IPS-NIHi11 (cell line): ENCODE measurements around the gene PTDSS2.
"Not testable (repeated sequence)": the region's sequence is repeated elsewhere in the genome, so short reads cannot be mapped to it uniquely, and the experiment has no call there.

Experiments
- DNase-seq: peaks from one replicate; pipeline ENCODE4 v3.0.0; 2012; ENCODE audit warnings: mixed read lengths, low spot score

Gene PTDSS2

GRCh38 chr11:450809-451451 is 851 bp downstream of the PTDSS2 start:
- peak; percentile 59 for DNase-seq

DNA sequence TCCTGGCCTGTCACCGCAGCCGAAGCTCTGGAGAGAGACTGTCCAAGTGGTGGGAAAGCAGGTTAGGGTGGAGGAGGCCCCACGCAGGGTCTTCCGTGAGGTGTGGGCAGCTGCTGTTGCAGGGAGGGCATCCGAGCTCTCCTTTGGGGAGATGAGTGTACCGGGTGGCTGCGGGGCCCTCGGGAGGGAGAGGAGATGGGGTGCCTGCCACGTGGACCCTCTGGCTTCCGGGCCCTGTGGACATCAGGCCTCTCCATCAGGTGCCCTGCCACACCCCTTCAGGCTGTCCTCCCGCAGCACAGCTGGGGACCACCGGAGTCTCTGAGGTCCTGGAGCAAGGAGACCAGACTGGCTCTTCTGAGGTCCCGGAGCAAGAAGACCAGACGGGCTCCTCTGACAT is 1.7 kb downstream of the PTDSS2 start:
- no peak for DNase-seq

- DNase-seq: no peak
Measured at GRCh38 chr11:452203-452744, 2.2 kb downstream of the PTDSS2 start.

- DNase-seq: no peak
Measured at GRCh38 chr11:452916-453527, 2.9 kb downstream of the PTDSS2 start.

GRCh38 chr11:453564-453963 is 3.5 kb downstream of the PTDSS2 start:
- no peak for DNase-seq

- DNase-seq: no peak
Measured at GRCh38 chr11:454043-454442, 4.0 kb downstream of the PTDSS2 start.

GRCh38 chr11:454801-455565 is 4.9 kb downstream of the PTDSS2 start:
- DNase-seq: no peak

- no peak for DNase-seq
Measured at GRCh38 chr11:455566-456147, 5.6 kb downstream of the PTDSS2 start.

DNA sequence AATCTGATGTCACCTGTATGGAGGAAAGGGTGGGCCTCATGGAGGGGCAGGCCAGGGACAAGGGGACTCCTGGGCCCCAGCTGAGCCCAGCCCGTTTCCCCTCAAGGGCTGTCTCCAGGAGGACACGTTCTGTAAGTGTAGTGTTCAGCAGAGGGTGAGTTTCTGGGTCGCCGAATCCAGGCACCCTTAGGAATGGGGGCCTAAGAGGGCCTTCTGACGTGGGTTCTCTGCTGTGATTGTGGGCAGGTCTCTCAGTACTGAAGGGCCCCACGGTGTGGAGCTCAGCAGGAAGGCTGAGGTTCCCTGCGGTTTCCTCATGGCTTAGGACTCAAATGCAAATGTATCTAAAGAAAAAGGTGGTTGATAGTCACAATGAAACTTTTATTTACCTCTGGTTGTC is 6.5 kb downstream of the PTDSS2 start:
- peak; percentile 14 for DNase-seq

GRCh38 chr11:457111-457760 is 7.2 kb downstream of the PTDSS2 start:
- peak; percentile 10 for DNase-seq

DNA sequence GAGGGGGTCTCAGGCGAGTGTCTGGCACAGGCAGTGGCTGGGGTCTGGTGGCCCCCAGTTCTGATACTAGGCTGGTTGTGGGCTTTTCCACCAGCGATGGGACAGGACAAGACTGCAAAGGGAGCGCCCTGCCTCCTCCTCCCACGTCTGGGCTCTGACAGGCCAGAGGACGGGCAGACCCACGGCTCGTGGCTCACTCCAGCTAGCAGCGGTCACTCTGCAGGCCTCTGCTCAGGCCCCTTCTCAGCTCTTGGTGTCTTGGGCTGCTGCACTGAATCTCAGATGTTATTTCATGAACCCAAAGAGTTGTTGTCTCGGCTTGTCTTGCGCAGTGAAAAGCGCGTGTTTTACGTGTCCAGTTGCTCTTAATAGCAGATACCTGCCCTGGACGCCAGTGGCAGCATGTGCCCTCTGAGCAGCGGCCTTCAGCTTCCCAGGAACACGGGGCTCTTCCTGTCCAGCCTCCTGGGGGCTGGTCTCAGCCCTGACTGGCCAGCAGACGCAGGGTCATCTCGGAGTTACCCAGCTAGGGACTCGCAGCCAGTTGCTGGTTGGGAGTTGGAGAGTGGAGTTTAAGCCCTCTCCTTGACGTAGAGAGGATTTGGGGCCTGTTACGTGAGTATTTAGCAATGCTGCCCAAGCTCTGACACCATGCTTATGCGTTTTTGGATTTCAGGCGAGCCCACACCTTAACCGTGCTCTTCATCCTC is 9.6 kb downstream of the PTDSS2 start:
- no peak for DNase-seq

- DNase-seq: no peak
Measured at GRCh38 chr11:460331-461199, 10.5 kb downstream of the PTDSS2 start.

GRCh38 chr11:461626-462025 is 11.5 kb downstream of the PTDSS2 start:
- DNase-seq: no peak

DNA sequence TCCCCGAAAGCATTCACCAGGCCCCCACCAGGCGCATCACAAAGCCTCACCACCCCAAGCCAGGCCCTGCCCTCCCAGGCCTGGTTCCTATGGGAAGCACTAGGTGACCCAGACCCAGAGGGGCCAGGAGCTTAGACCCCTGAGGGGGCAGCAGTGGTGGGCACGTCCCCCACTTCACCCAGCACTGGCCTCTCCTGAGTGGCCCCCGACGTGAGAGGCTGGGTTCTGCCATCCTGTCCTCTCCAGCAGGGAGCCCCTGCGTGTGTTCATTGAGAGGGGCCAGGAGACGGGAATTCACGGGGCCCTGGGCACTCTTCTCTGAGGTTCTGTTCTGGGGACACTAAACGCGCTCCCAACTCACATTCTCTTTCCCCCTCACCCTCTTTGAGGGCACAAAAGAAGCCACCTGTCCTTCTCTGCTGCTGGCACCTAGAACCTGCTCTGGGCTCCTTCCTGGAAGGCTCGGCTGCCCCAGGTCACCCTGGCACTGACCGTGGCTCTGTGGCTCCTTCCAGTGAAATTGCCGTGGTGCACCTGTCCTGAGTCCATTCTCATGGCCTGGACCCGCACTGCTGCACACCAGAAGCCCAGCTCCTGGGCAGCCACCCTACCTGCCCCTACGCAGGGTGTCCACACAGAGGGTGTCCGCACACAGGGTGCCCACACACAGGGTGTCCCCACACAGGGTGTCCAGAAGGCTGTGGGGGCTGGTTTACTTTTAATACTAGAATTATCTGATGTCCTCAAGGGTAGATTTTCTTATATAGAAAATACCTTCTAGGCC is 12.2 kb downstream of the PTDSS2 start:
- no peak for DNase-seq

DNA sequence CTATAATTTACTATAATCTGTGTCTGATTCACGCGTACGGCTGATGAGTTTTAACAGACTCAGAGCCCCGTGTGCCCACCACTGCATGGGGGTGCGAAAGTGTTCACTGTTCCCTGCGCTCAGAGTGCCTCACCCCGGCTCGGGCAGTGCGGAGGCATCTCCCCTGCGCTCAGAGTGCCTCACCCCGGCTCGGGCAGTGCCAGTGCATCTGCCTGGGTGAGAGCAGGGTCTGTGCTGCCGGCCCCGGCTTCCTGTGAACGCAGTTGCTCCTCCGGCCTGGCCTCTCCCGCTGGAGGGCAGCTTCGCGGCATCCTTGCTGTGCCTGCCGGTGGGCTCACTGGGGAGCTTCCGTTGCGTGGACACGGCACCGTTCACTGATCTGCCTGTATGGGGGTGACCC is 14.2 kb downstream of the PTDSS2 start:
- DNase-seq: no peak

GRCh38 chr11:465896-466530 is 15.9 kb downstream of the PTDSS2 start:
- DNase-seq: no peak

GRCh38 chr11:468036-468435 is 18.0 kb downstream of the PTDSS2 start:
- no peak for DNase-seq

DNA sequence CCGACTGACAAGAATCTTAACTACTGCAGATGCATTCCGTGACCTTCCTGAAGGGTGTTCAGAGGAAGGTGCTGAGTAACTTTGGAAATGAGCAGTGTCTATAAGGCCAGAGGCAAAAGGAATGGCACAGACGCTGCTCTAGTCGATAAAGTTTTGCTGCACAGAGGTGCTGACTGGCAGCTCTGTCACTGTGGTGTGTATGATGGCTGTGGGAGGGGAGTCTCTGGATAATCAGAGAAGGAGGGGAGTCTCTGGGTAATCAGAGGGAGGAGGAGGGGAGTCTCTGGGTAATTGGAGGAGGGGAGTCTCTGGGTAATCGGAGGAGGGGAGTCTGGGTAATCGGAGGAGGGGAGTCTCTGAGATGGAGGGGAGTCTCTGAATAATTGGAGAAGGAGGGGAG is 18.4 kb downstream of the PTDSS2 start:
- no peak for DNase-seq

DNA sequence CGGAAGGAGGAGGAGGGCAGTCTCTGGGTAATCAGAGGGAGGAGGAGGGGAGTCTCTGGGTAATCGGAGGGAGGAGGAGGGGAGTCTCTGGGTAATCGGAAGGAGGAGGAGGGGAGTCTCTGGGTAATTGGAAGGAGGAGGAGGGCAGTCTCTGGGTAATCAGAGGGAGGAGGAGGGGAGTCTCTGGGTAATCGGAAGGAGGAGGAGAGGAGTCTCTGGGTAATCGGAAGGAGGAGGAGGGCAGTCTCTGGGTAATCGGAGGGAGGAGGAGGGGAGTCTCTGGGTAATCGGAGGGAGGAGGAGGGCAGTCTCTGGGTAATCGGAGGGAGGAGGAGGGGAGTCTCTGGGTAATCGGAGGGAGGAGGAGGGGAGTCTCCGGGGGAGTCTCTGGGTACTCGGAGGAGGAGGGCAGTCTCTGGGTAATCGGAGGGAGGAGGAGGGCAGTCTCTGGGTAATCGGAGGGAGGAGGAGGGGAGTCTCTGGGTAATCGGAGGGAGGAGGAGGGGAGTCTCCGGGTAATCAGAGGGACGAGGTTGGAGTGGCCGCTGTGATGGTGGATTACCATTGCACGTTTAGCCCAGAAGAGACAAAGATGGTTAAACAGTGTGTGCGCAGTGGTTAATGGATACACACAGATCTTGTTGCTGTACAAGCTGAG is 19.1 kb downstream of the PTDSS2 start:
- DNase-seq: not testable (repeated sequence)
